ENCODE measurements around the gene SIPA1L2.
"Not testable (repeated sequence)": the region's sequence is repeated elsewhere in the genome, so short reads cannot be mapped to it uniquely, and the experiment has no call there.

The SIPA1L2 gene

GRCh38 chr1:232611834-232612233, 18.1 kb downstream of the SIPA1L2 start:
- Mint-ChIP-seq H3K4me1 (no peaks in the 10 kb centered on the region), H3K9me3 (no peaks in the 10 kb centered on the region), H3K27ac (no peak overlapping the region), H3K27me3 (no peaks in the 10 kb centered on the region), H3K4me3 (no peak overlapping the region)
- ATAC-seq (no peak), DNase-seq (no peak)

- not testable (repeated sequence) for H3K4me1 Mint-ChIP-seq, H3K27me3 Mint-ChIP-seq, ATAC-seq, H3K9me3 Mint-ChIP-seq, H3K27ac Mint-ChIP-seq, H3K4me3 Mint-ChIP-seq, DNase-seq
These were observed 18.8 kb downstream of the SIPA1L2 start for GRCh38 chr1:232610902-232611745.

GRCh38 chr1:232610192-232610901, 19.6 kb downstream of the SIPA1L2 start:
- Mint-ChIP-seq H3K27ac (no peak overlapping the region), H3K27me3 (no peaks in the 10 kb centered on the region), H3K4me3 (no peak overlapping the region), H3K9me3 (no peaks in the 10 kb centered on the region), H3K4me1 (no peaks in the 10 kb centered on the region)
- DNase-seq (no peak), ATAC-seq (no peak)

DNA sequence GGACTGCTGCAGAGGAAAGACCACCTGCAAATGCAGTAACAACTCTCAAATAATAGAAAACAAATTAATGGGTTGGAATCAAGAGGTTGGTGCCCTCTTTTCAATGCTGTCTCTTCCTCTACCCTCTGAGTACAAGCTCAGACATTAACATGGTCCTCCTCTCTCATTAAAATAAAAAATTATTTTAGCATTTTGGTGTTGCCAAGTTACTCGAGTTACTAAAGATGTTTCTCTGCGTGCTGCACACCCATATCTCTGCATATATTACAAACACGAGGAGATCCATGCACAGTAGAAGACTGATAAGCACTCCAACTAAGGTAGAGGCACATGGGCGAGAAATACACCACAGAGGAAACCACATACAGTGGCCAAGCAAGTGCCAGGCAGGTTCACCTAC, 21.5 kb downstream of the SIPA1L2 start:
- H3K27ac Mint-ChIP-seq = no peak overlapping the region
- H3K4me1 Mint-ChIP-seq = no peaks in the 10 kb centered on the region
- no peaks in the 10 kb centered on the region for H3K27me3 Mint-ChIP-seq
- no peak overlapping the region for H3K4me3 Mint-ChIP-seq
- DNase-seq = no peak
- no peak for ATAC-seq
- H3K9me3 Mint-ChIP-seq = no peaks in the 10 kb centered on the region

GRCh38 chr1:232602622-232603021, 27.3 kb downstream of the SIPA1L2 start:
- H3K27ac Mint-ChIP-seq = no peak overlapping the region
- H3K27me3 Mint-ChIP-seq = no peaks in the 10 kb centered on the region
- no peak for ATAC-seq
- peaks cover 0 to 4% of the 10 kb centered on the region in 2 donors for H3K9me3 Mint-ChIP-seq
- H3K4me3 Mint-ChIP-seq = no peak overlapping the region
- peaks cover 23% of the 10 kb centered on the region for H3K4me1 Mint-ChIP-seq
- no peak for DNase-seq

- Mint-ChIP-seq H3K4me3 (no peak overlapping the region), H3K27ac (peak overlapping the region in 1 of 2 donors; percentile 57), H3K9me3 (peaks cover 0 to 4% of the 10 kb centered on the region in 2 donors), H3K27me3 (no peaks in the 10 kb centered on the region), H3K4me1 (peaks cover 31% of the 10 kb centered on the region)
- no peak for DNase-seq
- peak; percentile 47 for ATAC-seq
These were observed 29.3 kb downstream of the SIPA1L2 start for GRCh38 chr1:232600424-232601258.

DNA sequence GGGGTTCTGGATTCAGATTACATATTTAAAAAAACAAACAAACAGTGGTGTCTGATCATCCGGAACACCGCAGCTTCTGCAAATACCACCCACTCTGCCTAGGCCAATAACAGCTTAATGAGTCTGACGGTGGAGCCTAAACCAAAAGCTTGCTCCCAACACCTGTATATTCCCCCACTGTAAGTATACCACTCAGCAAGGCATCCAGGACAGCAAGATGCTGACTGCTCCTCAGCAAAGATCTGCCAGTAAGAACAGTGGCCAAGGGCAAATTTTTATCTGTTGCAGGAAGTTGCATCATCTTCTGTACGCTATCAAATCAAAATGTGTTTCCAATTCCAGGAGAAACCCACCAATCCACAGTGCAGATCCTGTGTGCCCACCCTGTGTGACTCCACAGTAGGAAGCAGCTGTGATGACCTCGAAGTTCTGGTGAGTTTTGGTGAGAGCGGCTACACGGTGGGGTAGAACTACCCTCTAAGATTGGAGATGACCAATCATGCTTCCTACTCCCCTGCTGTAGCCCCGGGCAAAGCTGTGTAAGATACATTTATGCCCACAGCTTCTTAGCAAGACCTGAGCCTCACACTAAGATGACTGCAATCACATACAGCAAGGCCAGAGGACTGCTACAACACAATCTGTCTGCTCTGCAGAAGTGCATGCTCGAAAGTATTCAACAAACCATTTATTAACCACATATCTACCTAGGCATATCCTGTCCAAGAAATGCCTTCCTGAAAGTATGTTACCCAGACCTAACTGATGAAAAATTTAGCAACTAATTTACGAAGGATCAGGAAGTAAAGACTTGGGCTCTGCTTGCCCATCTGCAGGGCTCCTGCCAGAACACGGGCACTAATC, 30.5 kb downstream of the SIPA1L2 start:
- H3K27ac Mint-ChIP-seq = peak overlapping the region; percentile 88 to 96
- DNase-seq = peak; percentile 9 to 21
- H3K27me3 Mint-ChIP-seq = no peaks in the 10 kb centered on the region
- peaks cover 0 to 4% of the 10 kb centered on the region in 2 donors for H3K9me3 Mint-ChIP-seq
- H3K4me3 Mint-ChIP-seq = peak overlapping the region; percentile 7 to 27
- peak; percentile 66 for ATAC-seq
- H3K4me1 Mint-ChIP-seq = peaks cover 31% of the 10 kb centered on the region

DNA sequence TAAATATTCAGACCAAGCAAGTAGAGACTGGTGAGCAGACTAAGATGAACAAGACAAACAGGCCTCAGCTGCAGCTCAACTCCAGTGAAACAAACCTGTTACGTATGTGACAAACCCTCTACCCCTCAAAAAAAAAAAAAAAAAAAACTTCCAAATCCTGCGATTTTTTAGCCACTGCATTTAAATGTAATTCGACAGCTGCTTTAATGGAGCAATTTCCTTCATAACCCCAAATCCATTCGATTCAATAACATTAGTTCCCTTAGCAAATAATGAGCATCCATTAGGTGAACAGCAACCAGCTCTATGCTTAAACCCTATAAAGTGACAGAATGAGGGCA, 31.1 kb downstream of the SIPA1L2 start:
- DNase-seq (no peak), ATAC-seq (no peak)
- H3K27ac Mint-ChIP-seq = peak overlapping the region; percentile 72 to 96
- H3K9me3 Mint-ChIP-seq = peaks cover 0 to 4% of the 10 kb centered on the region in 2 donors
- peaks cover 37% of the 10 kb centered on the region for H3K4me1 Mint-ChIP-seq
- H3K4me3 Mint-ChIP-seq = no peak overlapping the region
- H3K27me3 Mint-ChIP-seq = no peaks in the 10 kb centered on the region

GRCh38 chr1:232598133-232598532, 31.8 kb downstream of the SIPA1L2 start:
- Mint-ChIP-seq H3K27me3 (no peaks in the 10 kb centered on the region), H3K9me3 (peaks cover 0 to 2% of the 10 kb centered on the region in 2 donors), H3K4me3 (no peak overlapping the region), H3K27ac (peak overlapping the region in 1 of 2 donors; percentile 28), H3K4me1 (peaks cover 37% of the 10 kb centered on the region)
- no peak for DNase-seq
- no peak for ATAC-seq

GRCh38 chr1:232597721-232598120, 32.2 kb downstream of the SIPA1L2 start:
- Mint-ChIP-seq H3K4me3 (no peak overlapping the region), H3K27me3 (no peaks in the 10 kb centered on the region), H3K4me1 (peaks cover 37% of the 10 kb centered on the region), H3K27ac (no peak overlapping the region), H3K9me3 (no peaks in the 10 kb centered on the region)
- no peak for DNase-seq
- no peak for ATAC-seq

DNA sequence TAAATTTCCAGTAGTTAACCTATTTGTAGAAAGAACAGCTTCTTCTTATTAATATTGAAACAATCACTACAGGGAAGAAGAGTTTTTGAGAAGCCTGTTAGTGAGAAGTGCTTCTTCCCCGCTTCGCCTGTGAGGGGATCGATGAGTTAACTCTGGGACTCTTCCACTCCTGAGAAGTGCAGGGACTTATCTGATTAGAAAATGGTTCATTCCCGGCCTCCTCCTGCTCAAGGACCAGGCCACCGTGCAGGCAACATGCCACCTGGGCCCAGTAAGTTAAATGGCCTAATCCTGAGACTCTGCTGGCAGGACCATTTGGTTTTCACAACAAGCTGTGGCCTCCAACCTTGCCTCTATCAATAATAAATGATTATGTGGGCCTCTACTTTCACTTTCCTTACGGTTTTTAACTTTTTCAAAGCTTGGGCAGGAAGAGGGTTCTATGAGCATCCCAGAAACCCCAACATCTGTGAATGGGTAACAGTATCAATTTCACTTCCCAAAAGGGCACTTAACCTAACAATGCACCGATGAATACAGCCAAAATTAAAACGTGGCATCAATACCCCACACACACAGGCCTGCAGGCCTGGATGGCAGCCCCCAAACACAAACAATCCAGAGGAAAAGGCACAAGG, 33.1 kb downstream of the SIPA1L2 start:
- DNase-seq (no peak), ATAC-seq (no peak)
- H3K4me3 Mint-ChIP-seq = no peak overlapping the region
- peak overlapping the region in 1 of 2 donors; percentile 63 for H3K27ac Mint-ChIP-seq
- H3K27me3 Mint-ChIP-seq = no peaks in the 10 kb centered on the region
- no peaks in the 10 kb centered on the region for H3K9me3 Mint-ChIP-seq
- H3K4me1 Mint-ChIP-seq = peaks cover 37% of the 10 kb centered on the region

DNA sequence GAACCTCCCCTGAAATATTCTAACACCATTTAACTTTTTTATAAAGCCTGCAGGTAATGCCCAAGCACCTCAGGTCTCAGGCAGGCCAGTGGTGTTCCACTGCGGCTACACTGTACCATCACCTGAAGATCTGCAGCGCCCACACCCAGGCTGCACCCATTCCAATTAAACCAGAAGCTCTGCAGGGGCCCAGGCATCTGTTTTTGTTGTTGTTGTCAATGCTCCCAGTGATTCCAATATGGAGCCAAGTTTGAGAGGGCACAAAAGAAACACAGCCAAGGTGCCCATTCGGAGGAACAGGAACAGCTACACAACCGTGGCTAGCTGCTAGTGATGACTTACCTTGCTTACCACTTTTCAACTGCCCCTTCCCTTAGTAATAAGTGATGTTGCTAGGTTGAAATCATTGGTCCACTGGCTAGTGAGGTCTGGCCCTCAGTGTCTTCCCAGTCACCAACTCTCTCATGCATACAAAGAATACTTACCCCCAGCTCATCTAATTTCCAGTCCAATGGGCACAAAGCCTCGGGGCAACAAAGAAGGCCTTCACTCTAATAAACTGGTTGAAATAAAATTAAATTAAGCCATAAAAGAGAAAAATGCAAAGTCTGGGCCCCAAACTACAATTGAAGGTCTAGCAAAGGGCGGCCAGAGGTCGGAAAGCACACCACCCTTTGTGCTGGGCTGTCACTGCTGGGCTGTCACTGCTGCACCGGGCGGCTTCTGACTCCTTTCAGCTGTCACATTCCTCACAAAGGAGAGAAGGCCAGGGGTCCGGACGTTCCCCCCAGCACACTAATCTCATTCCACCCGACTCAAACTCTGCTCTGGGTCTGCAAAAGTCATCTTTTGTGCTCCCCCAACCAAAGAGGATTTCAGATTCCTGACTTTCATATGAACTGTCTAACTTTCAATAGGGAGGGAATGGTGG, 34.9 kb downstream of the SIPA1L2 start:
- H3K27me3 Mint-ChIP-seq = no peaks in the 10 kb centered on the region
- peaks cover 40% of the 10 kb centered on the region for H3K4me1 Mint-ChIP-seq
- no peak overlapping the region for H3K27ac Mint-ChIP-seq
- no peak overlapping the region for H3K4me3 Mint-ChIP-seq
- no peak for DNase-seq
- ATAC-seq = no peak
- H3K9me3 Mint-ChIP-seq = no peaks in the 10 kb centered on the region

GRCh38 chr1:232593717-232594502, 36.0 kb downstream of the SIPA1L2 start:
- no peak for DNase-seq
- peak; percentile 48 for ATAC-seq
- Mint-ChIP-seq H3K27ac (no peak overlapping the region), H3K9me3 (peaks cover 0 to 5% of the 10 kb centered on the region in 2 donors), H3K27me3 (no peaks in the 10 kb centered on the region), H3K4me1 (peaks cover 38% of the 10 kb centered on the region), H3K4me3 (no peak overlapping the region)
